ENCODE data around the gene POLR2A. TPM values are rescaled to one million over a fixed set of nuclear protein-coding genes. Genes with fewer than 3 reads are reported as not detected.

The POLR2A gene
- total RNA-seq, 1 donor from 2014 or later: 32.7 TPM

DNA sequence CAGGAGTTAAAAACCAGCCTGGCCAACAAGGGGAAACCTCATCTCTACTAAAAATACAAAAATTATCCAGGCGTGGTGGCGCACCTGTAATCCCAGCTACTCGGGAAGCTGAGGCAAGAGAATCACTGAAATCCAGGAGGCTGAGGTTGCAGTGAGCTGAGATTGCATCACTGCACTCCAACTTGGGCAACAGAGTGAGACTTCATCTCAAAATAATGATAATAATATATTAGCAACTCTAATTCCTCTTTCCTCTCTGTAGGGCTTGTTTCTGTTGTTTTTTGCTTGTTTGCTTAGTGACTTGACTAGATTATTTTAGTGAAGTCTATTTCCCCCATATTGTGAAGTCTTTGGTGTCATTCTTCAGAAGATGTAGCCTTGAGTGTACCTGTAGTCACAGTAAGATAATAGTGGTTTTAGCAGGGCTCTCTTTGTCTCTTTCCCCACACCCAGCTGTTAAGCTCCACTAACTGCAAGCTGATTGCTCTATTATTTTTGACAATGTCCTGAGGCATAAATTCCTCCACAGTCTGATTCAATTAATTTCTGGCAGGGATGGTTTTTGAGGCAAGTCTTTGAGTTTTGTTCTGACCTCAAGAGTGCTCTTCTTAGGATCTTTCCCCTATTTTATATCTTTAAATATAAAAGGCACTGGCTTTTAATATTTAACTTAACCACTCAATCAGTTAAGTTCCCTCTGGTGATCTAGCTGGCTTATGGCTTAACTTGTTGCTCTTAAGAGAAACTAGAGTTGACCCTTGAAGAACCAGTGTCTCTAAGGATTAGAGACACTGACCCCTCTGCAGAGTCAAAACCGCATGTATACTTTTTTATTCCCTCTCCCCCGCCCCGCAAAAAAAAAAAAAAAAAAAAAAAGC, 46.1 kb downstream of the POLR2A start:
- Mint-ChIP-seq H3K9me3 (peaks cover 18% of the 10 kb centered on the region), H3K4me1 (peaks cover 2% of the 10 kb centered on the region), H3K4me3 (no peak overlapping the region), H3K27me3 (ENCODE audit: insufficient read depth, low read depth) (peaks cover 2% of the 10 kb centered on the region), H3K36me3 (no peaks in the 10 kb centered on the region), H3K27ac (no peak overlapping the region)
- Histone ChIP-seq H3F3A (ENCODE audit: low read depth) (no peaks in the 10 kb centered on the region), H3K27ac (no peak overlapping the region), H3K36me3 (no peaks in the 10 kb centered on the region), H3K4me2 (no peak overlapping the region), H2AFZ (replicated peaks) (no peak overlapping the region), H4K20me1 (ENCODE audit: low read depth) (no peaks in the 10 kb centered on the region), H3K4me3 (no peak overlapping the region), H3K9ac (no peak overlapping the region), H3K4me1 (no peaks in the 10 kb centered on the region), H3K9me3 (ENCODE audit: low read depth) (peaks cover 10% of the 10 kb centered on the region), H3K79me2 (ENCODE audit: low read depth) (no peaks in the 10 kb centered on the region), H3K27me3 (no peaks in the 10 kb centered on the region)
- no peak for DNase-seq (ENCODE audit: low spot score)
- no peak for TF ChIP-seq EZH2 (IDR thresholded peaks at IDR 0.05)
- TF ChIP-seq EZH2phosphoT487 (IDR thresholded peaks at IDR 0.05): no peak
- TF ChIP-seq, protein P1, sequence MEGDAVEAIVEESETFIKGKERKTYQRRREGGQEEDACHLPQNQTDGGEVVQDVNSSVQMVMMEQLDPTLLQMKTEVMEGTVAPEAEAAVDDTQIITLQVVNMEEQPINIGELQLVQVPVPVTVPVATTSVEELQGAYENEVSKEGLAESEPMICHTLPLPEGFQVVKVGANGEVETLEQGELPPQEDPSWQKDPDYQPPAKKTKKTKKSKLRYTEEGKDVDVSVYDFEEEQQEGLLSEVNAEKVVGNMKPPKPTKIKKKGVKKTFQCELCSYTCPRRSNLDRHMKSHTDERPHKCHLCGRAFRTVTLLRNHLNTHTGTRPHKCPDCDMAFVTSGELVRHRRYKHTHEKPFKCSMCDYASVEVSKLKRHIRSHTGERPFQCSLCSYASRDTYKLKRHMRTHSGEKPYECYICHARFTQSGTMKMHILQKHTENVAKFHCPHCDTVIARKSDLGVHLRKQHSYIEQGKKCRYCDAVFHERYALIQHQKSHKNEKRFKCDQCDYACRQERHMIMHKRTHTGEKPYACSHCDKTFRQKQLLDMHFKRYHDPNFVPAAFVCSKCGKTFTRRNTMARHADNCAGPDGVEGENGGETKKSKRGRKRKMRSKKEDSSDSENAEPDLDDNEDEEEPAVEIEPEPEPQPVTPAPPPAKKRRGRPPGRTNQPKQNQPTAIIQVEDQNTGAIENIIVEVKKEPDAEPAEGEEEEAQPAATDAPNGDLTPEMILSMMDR (IDR thresholded peaks at IDR 0.05): no peak

DNA sequence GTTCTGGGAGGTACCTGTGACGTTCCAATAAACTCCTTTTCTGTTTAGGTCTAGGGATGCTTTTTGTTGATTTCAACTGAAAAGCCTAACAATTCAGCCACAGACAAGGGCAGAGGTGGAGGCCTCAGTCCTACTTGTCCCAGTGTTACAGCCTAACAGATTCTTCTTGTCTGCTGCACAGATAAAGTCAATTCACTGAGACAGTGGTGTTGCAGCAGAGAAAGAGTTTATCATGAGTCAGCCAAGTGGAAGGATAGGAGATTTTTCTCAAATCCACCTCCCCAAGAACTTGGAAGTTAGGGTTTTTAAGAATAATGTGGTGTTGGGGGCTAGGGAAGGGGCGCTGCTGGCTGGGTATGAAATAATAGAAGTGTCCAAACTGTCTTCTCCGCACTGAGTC, 53.9 kb downstream of the POLR2A start:
- H2AFZ ChIP-seq (replicated peaks): no peak overlapping the region
- Mint-ChIP-seq H3K27me3 (ENCODE audit: insufficient read depth, low read depth) (peaks cover 6% of the 10 kb centered on the region), H3K4me3 (no peak overlapping the region), H3K4me1 (peaks cover 3% of the 10 kb centered on the region), H3K36me3 (no peaks in the 10 kb centered on the region), H3K27ac (no peak overlapping the region), H3K9me3 (peaks cover 14% of the 10 kb centered on the region)
- H3K27ac ChIP-seq: no peak overlapping the region
- DNase-seq (ENCODE audit: low spot score): no peak
- no peaks in the 10 kb centered on the region for H3F3A ChIP-seq (ENCODE audit: low read depth)
- H3K4me2 ChIP-seq: no peak overlapping the region
- H3K27me3 ChIP-seq: peaks cover 7% of the 10 kb centered on the region
- H3K4me1 ChIP-seq: no peaks in the 10 kb centered on the region
- H3K79me2 ChIP-seq (ENCODE audit: low read depth): no peaks in the 10 kb centered on the region
- TF ChIP-seq, protein P1 (IDR thresholded peaks at IDR 0.05): no peak
- TF ChIP-seq EZH2phosphoT487 (IDR thresholded peaks at IDR 0.05) (no peak), EZH2 (IDR thresholded peaks at IDR 0.05) (no peak)
- H4K20me1 ChIP-seq (ENCODE audit: low read depth): no peaks in the 10 kb centered on the region
- H3K36me3 ChIP-seq: no peaks in the 10 kb centered on the region
- H3K9ac ChIP-seq: no peak overlapping the region
- no peak overlapping the region for H3K4me3 ChIP-seq
- no peaks in the 10 kb centered on the region for H3K9me3 ChIP-seq (ENCODE audit: low read depth)

DNA sequence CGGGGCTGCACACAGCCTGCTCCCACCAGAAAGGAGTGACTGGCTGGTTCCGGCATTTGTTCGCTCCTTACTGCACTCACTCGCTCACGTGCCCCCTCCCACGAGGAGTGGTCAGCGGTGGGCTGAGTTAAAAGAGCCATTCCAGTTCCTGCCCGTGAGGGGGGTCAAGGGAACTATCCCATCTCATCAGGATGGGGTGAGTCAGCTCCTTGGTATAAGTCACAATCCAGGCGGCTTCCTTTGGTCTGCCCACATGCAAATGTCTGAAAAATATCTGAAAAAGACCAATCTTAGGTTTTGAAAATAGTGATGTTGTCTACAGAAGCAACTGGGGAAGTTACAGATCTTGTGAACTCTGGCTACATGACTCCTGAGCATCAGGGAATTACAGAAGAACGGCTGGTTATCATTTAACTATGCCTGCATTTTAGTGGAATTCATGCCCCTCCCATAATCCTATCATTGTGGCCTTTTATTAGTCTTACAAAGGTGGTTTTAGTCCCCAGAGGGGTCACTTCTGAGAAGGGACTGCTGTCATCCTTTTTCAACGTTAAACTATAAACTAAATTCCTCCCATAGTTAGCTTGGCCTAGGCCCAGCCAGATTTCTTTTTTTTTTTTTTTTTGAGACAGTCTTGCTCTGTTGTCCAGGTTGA, 54.9 kb downstream of the POLR2A start:
- no peaks in the 10 kb centered on the region for H3K36me3 Mint-ChIP-seq
- Histone ChIP-seq H3K4me2 (no peak overlapping the region), H4K20me1 (ENCODE audit: low read depth) (no peaks in the 10 kb centered on the region), H3K36me3 (no peaks in the 10 kb centered on the region), H3K27ac (no peak overlapping the region), H2AFZ (replicated peaks) (no peak overlapping the region), H3K4me1 (no peaks in the 10 kb centered on the region), H3K4me3 (no peak overlapping the region), H3K9ac (no peak overlapping the region), H3K9me3 (ENCODE audit: low read depth) (no peaks in the 10 kb centered on the region), H3K79me2 (ENCODE audit: low read depth) (no peaks in the 10 kb centered on the region), H3K27me3 (peaks cover 15% of the 10 kb centered on the region), H3F3A (ENCODE audit: low read depth) (no peaks in the 10 kb centered on the region)
- H3K4me3 Mint-ChIP-seq: no peak overlapping the region
- peaks cover 7% of the 10 kb centered on the region for H3K27me3 Mint-ChIP-seq (ENCODE audit: insufficient read depth, low read depth)
- peaks cover 14% of the 10 kb centered on the region for H3K9me3 Mint-ChIP-seq
- TF ChIP-seq, protein P1 (IDR thresholded peaks at IDR 0.05): no peak
- no peak for TF ChIP-seq EZH2phosphoT487 (IDR thresholded peaks at IDR 0.05)
- TF ChIP-seq EZH2 (IDR thresholded peaks at IDR 0.05): no peak
- DNase-seq (ENCODE audit: low spot score): no peak
- H3K4me1 Mint-ChIP-seq: peaks cover 3% of the 10 kb centered on the region
- peak overlapping the region; percentile 16 for H3K27ac Mint-ChIP-seq

Measured in neural progenitor cell (in vitro differentiated cells).